ENCODE measurements around the gene KHDRBS1. TPM values are rescaled to one million over a fixed set of nuclear protein-coding genes. Genes with fewer than 3 reads are reported as not detected.
A peak's percentile ranks its signal among the peaks of the same experiment; 100 is the strongest.

KHDRBS1 gene
- total and polyA plus RNA-seq, 2 donors from 2014 or later, result 66.9 to 121 TPM

DNA sequence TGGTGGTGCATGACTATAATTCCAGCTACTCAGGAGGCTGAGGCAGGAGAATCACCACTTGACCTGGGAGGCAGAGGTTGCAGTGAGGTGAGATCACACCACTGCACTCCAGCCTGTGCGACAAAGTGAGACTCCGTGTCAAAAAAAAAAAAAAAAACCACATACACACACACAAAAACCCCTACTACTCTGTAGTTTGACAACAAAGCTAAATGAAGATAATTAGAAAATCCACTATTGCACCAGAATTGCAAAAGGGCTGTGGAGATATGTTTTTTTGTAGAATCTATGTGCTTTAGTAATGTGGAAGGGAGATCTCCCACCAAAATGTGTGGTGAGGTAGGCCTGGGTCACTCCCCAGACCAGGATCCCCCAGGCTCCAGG, 32.2 kb upstream of the KHDRBS1 start:
- TF ChIP-seq, protein P1, sequence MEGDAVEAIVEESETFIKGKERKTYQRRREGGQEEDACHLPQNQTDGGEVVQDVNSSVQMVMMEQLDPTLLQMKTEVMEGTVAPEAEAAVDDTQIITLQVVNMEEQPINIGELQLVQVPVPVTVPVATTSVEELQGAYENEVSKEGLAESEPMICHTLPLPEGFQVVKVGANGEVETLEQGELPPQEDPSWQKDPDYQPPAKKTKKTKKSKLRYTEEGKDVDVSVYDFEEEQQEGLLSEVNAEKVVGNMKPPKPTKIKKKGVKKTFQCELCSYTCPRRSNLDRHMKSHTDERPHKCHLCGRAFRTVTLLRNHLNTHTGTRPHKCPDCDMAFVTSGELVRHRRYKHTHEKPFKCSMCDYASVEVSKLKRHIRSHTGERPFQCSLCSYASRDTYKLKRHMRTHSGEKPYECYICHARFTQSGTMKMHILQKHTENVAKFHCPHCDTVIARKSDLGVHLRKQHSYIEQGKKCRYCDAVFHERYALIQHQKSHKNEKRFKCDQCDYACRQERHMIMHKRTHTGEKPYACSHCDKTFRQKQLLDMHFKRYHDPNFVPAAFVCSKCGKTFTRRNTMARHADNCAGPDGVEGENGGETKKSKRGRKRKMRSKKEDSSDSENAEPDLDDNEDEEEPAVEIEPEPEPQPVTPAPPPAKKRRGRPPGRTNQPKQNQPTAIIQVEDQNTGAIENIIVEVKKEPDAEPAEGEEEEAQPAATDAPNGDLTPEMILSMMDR (IDR thresholded peaks at IDR 0.05; ENCODE audit: borderline replicate concordance, extremely low read depth, insufficient read depth), result no peak
- no peak overlapping the region for H3K27ac ChIP-seq (ENCODE audit: low read depth in 2 of 2, low read length in 2 of 2)
- DNase-seq (no peak), FAIRE-seq (no peak)
- no peak overlapping the region for H3K4me3 ChIP-seq (ENCODE audit: low read length in 3 of 3)
- H3K36me3 ChIP-seq (ENCODE audit: control insufficient read depth in 2 of 3, insufficient read depth in 3 of 3, low read length in 3 of 3), result no peaks in the 10 kb centered on the region
- no peaks in the 10 kb centered on the region for H3K9me3 ChIP-seq (ENCODE audit: control insufficient read depth in 2 of 3, insufficient read depth in 1 of 3, low read length in 3 of 3)
- intact Hi-C loops (cut with DNase I), result no loop called here
- H3K4me1 ChIP-seq (ENCODE audit: control insufficient read depth in 2 of 3, insufficient read depth in 2 of 3, low read depth in 1 of 3, low read length in 3 of 3), result peaks cover 0 to 2% (median 2%) of the 10 kb centered on the region in 3 donors
- no peaks in the 10 kb centered on the region for H3K27me3 ChIP-seq (ENCODE audit: control insufficient read depth, insufficient read depth, low read length)
- no peak overlapping the region for H3K9ac ChIP-seq (ENCODE audit: low read length in 3 of 3)

- Histone ChIP-seq H3K27me3 (ENCODE audit: control insufficient read depth, insufficient read depth, low read length) (no peaks in the 10 kb centered on the region), H3K9ac (ENCODE audit: low read length in 3 of 3) (no peak overlapping the region), H3K4me3 (ENCODE audit: low read length in 3 of 3) (no peak overlapping the region), H3K27ac (ENCODE audit: low read depth in 2 of 2, low read length in 2 of 2) (no peak overlapping the region), H3K9me3 (ENCODE audit: control insufficient read depth in 2 of 3, insufficient read depth in 1 of 3, low read length in 3 of 3) (no peaks in the 10 kb centered on the region), H3K36me3 (ENCODE audit: control insufficient read depth in 2 of 3, insufficient read depth in 3 of 3, low read length in 3 of 3) (no peaks in the 10 kb centered on the region), H3K4me1 (ENCODE audit: control insufficient read depth in 2 of 3, insufficient read depth in 2 of 3, low read depth in 1 of 3, low read length in 3 of 3) (peaks cover 0 to 2% (median 2%) of the 10 kb centered on the region in 3 donors)
- intact Hi-C loops (cut with DNase I), result no loop called here
- TF ChIP-seq, protein P1 (IDR thresholded peaks at IDR 0.05; ENCODE audit: borderline replicate concordance, extremely low read depth, insufficient read depth), result no peak
- FAIRE-seq, result no peak
- DNase-seq, result peak in 3 of 5 donors; percentile 27 to 71 (median 56)
Measured at GRCh38 chr1:31981972-31982371, 31.7 kb upstream of the KHDRBS1 start.

GRCh38 chr1:31984419-31985347, 29.0 kb upstream of the KHDRBS1 start:
- no peak overlapping the region for H3K4me3 ChIP-seq (ENCODE audit: low read length in 3 of 3)
- DNase-seq, result no peak
- TF ChIP-seq, protein P1 (IDR thresholded peaks at IDR 0.05; ENCODE audit: borderline replicate concordance, extremely low read depth, insufficient read depth), result no peak
- no peak overlapping the region for H3K9ac ChIP-seq (ENCODE audit: low read length in 3 of 3)
- H3K27me3 ChIP-seq (ENCODE audit: control insufficient read depth, insufficient read depth, low read length), result no peaks in the 10 kb centered on the region
- intact Hi-C loops (cut with DNase I), result no loop called here
- no peaks in the 10 kb centered on the region for H3K9me3 ChIP-seq (ENCODE audit: control insufficient read depth in 2 of 3, insufficient read depth in 1 of 3, low read length in 3 of 3)
- no peak overlapping the region for H3K27ac ChIP-seq (ENCODE audit: low read depth in 2 of 2, low read length in 2 of 2)
- FAIRE-seq, result no peak
- H3K36me3 ChIP-seq (ENCODE audit: control insufficient read depth in 2 of 3, insufficient read depth in 3 of 3, low read length in 3 of 3), result no peaks in the 10 kb centered on the region
- peaks cover 0 to 2% (median 2%) of the 10 kb centered on the region in 3 donors for H3K4me1 ChIP-seq (ENCODE audit: control insufficient read depth in 2 of 3, insufficient read depth in 2 of 3, low read depth in 1 of 3, low read length in 3 of 3)

Data from kidney (tissue), 14 donors.